HepG2 (cell line): Measurements from ENCODE around the gene GON4L. TPM values are rescaled to one million over a fixed set of nuclear protein-coding genes. Genes with fewer than 3 reads are reported as not detected.
A peak's percentile ranks its signal among the peaks of the same experiment; 100 is the strongest.
"Not testable (repeated sequence)": the region's sequence is repeated elsewhere in the genome, so short reads cannot be mapped to it uniquely, and the experiment has no call there.

ENCODE experiments used
- ATAC-seq: fragments of 200-7000 bp; cut with Tn5 transposase; 3 replicates; pipeline ENCODE4 v1.9.1; 2020; ENCODE audit warnings: mild to moderate bottlenecking, moderate library complexity
- BruUV-seq: library from RNA; stranded (reverse); fragments of 400-500 nt; replicated peaks from 2 replicates; lab custom pipeline; 2021; lab: Mats Ljungman, UMichigan
- CTCF ChIA-PET: fragments of 300-600 bp; formaldehyde crosslinking; extraction: SDS; loops from one replicate; lab custom pipeline; 2021; ENCODE audit warnings: low total read pairs, inconsistent platforms, low intra/inter-chr PET ratio; lab: Yijun Ruan, JAX
- POLR2A ChIA-PET: fragments of 350-600 bp; sonication (Branson Sonifier 250); formaldehyde crosslinking; loops from one replicate; lab custom pipeline; 2020; ENCODE audit warnings: antibody characterized with exemption, inconsistent platforms; lab: Yijun Ruan, JAX
- DNase-seq: peaks from one replicate; pipeline ENCODE4 v3.0.0-alpha.2; 2015; ENCODE audit warnings: low spot score
- FAIRE-seq: peaks from 3 replicates; lab custom pipeline; 2011; peaks lifted over from hg19 to GRCh38; lab: Jason Lieb, UNC
- H2AFZ ChIP-seq: one replicate; pipeline ENCODE4 v1.6.1; 2011; ENCODE audit warnings: low read length, inconsistent platforms
- H3K27ac ChIP-seq: fragments of 300-600 bp; 3 replicates; pipeline ENCODE4 v1.8.0; 2011; ENCODE audit warnings: mixed run types, mild to moderate bottlenecking, mixed read lengths, low read length, inconsistent platforms; ENCODE audit not compliant: insufficient read depth; ENCODE audit errors: extremely low read length
- H3K27me3 ChIP-seq, 2 experiments: fragments of 200-600 bp in 1 of 2; 2 replicates in 1 of 2; 3 replicates in 1 of 2; pipeline versions ENCODE4 v1.6.0 to v1.8.0; 2011; ENCODE audit warnings: low read length in 2 of 2, mild to moderate bottlenecking in 2 of 2, moderate library complexity in 2 of 2, inconsistent platforms in 1 of 2; ENCODE audit not compliant: insufficient read depth in 2 of 2, control insufficient read depth in 1 of 2
- H3K36me3 ChIP-seq, 2 experiments: fragments of 200-600 bp in 1 of 2; replicated peaks in 1 of 2; 2 replicates in 1 of 2; 3 replicates in 1 of 2; pipeline versions ENCODE4 v1.5.1 to v1.8.0; 2011; ENCODE audit warnings: low read length in 2 of 2, inconsistent platforms in 1 of 2; ENCODE audit not compliant: insufficient read depth in 2 of 2, control insufficient read depth in 1 of 2
- H3K4me1 ChIP-seq: 2 replicates; pipeline ENCODE4 v1.5.1; 2012; ENCODE audit warnings: low read length, inconsistent platforms; ENCODE audit not compliant: insufficient read depth
- H3K4me2 ChIP-seq: 2 replicates; pipeline ENCODE4 v1.6.0; 2011; ENCODE audit warnings: low read depth, low read length, inconsistent platforms
- H3K4me3 ChIP-seq, 3 experiments: fragments of 200-600 bp in 1 of 3; sonication (generic), shearing (Covaris generic) in 1 of 3; replicated peaks in 1 of 3; 2 replicates each; pipeline ENCODE4 v1.5.1; 2011 to 2016; ENCODE audit warnings: low read length in 3 of 3, inconsistent platforms in 2 of 3, low read depth in 2 of 3, mild to moderate bottlenecking in 2 of 3, control low read depth in 1 of 3, mixed read lengths in 1 of 3; ENCODE audit not compliant: insufficient read depth in 1 of 3
- H3K79me2 ChIP-seq: one replicate; pipeline ENCODE4 v1.6.1; 2011; ENCODE audit warnings: low read length, inconsistent platforms; ENCODE audit not compliant: insufficient read depth
- H3K9ac ChIP-seq: 2 replicates; pipeline ENCODE4 v1.6.0; 2011; ENCODE audit warnings: mild to moderate bottlenecking, low read depth, low read length, inconsistent platforms; ENCODE audit not compliant: insufficient read depth
- H3K9me3 ChIP-seq: 2 replicates; pipeline ENCODE4 v1.5.1; 2012; ENCODE audit warnings: mild to moderate bottlenecking, low read length
- H4K20me1 ChIP-seq: 2 replicates; pipeline ENCODE4 v1.6.0; 2011; ENCODE audit warnings: inconsistent platforms, mild to moderate bottlenecking, low read length, moderate library complexity; ENCODE audit not compliant: insufficient read depth
- ZNF121 ChIP-seq: sonication (generic); formaldehyde crosslinking; IDR thresholded peaks from 2 replicates; pipeline ENCODE4 v1.5.0; 2020; ENCODE audit warnings: mild to moderate bottlenecking, missing genetic modification reagents
- ZNF616 ChIP-seq: sonication (generic); formaldehyde crosslinking; IDR thresholded peaks from 2 replicates; pipeline ENCODE4 v1.5.0; 2020; ENCODE audit warnings: low read depth, mild to moderate bottlenecking, missing genetic modification reagents
- WGBS: methylation state at CpG from one replicate; pipeline ENCODE4 v1.1.6; 2017; ENCODE audit warnings: low lambda C conversion rate; 5-methylcytosine and 5-hydroxymethylcytosine counted together
- in situ Hi-C: cut with HindIII; loops from 2 replicates; pipeline ENCODE4 v1.10.0; 2017; ENCODE audit warnings: low pct_unique_long_range_greater_than_20kb; ENCODE audit not compliant: extremely low pct_ligation_motif_present
- intact Hi-C: fragments of 100-400 bp; cut with micrococcal nuclease; formaldehyde crosslinking; loops from one replicate; pipeline ENCODE4 v1.10.0; 2022; ENCODE audit not compliant: unreplicated experiment
- polyA plus RNA-seq, 8 experiments: library from polyadenylated mRNA; depleted of rRNA in 3 of 8; stranded (reverse) in 7 of 8; unstranded in 1 of 8; fragments of >200 nt; fragmentation: Illumina TruSeq in 4 of 8; extraction: Trizol in 4 of 8; gene quantifications; 2 replicates each; pipeline versions ENCODE4 v1.2.1 to v1.2.3, GENCODE V29; 2011 to 2016; ENCODE audit warnings: low read depth in 4 of 8, missing spikeins in 1 of 8, mixed read lengths in 1 of 8; ENCODE audit not compliant: insufficient read depth in 1 of 8
- total RNA-seq, 5 experiments: library from RNA; depleted of rRNA; stranded (reverse); fragments of >200 nt; fragmentation: Illumina TruSeq; extraction: Trizol; gene quantifications; 2 replicates each; pipeline ENCODE4 v1.2.3, GENCODE V29; 2016; ENCODE audit warnings: low read depth in 1 of 5
- TF ChIP-seq, protein P1 (sequence below): sonication (generic); formaldehyde crosslinking; IDR thresholded peaks from 2 replicates; pipeline ENCODE4 v1.8.1; 2022; ENCODE audit warnings: low read depth, mild to moderate bottlenecking, missing genetic modification reagents

The GON4L gene
- total and polyA plus RNA-seq, 2 of the 13 experiments (the other 11 are each of a cell fraction or from before 2014, with no cell fraction given) = 14.6 to 19.6 TPM

DNA sequence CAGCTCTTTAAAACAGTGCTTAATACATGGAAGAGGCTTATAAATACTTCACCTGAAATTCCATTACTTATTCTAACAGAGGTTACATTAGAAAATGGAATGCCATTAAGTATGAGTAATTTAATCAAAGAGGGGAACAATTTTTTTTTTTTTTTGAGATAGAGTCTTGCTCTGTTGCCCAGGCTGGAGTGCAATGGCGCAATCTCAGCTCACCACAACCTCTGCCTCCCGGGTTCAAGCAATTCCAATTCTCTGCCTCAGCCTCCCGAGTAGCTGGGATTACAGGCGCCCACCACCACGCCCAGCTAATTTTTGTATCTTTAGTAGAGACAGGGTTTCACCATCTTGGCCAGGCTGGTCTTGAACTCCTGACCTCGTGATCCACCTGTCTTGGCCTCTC is 38.6 kb upstream of the GON4L start:
- intact Hi-C loops = loop anchor here (10.0 kb wide), 1 partner anchor 1519 kb away; no protein-coding TSS in a partner anchor
- H4K20me1 ChIP-seq, H3K9me3 ChIP-seq, H3K4me2 ChIP-seq, H3K4me3 ChIP-seq, ATAC-seq, CTCF ChIA-PET, H2AFZ ChIP-seq, in situ Hi-C loops, POLR2A ChIA-PET, FAIRE-seq, H3K9ac ChIP-seq, DNase-seq, H3K79me2 ChIP-seq, H3K27ac ChIP-seq, BruUV-seq, H3K27me3 ChIP-seq: not testable (repeated sequence)
- 0 out of 2 replicates have a peak, but pooled peaks have one; percentile 38 for TF ChIP-seq ZNF121 (CRISPR knock-in tag)
- H3K4me1 ChIP-seq = peaks cover 25% of the 10 kb centered on the region
- WGBS = 94% methylated on average over 6 of the region's 6 CpGs
- peaks cover 8 to 11% of the 10 kb centered on the region in 2 experiments; a peak in 4 of 5 replicates for H3K36me3 ChIP-seq

GRCh38 chr1:155893389-155894142 is 36.6 kb upstream of the GON4L start:
- in situ Hi-C loops = no loop called here
- DNase-seq (peak; percentile 85), ATAC-seq (peak; percentile 85), FAIRE-seq (peak; percentile 65)
- H3K4me3 ChIP-seq = no peak overlapping the region
- H4K20me1 ChIP-seq = no peaks in the 10 kb centered on the region
- no peaks in the 10 kb centered on the region for H3K79me2 ChIP-seq
- H3K36me3 ChIP-seq = no peaks in the 10 kb centered on the region
- peaks cover 33% of the 10 kb centered on the region for H3K4me1 ChIP-seq
- H3K9me3 ChIP-seq = no peaks in the 10 kb centered on the region
- intact Hi-C loops = loop anchor here (10.0 kb wide), 1 partner anchor 1521 kb away; no protein-coding TSS in a partner anchor
- H3K27me3 ChIP-seq = no peaks in the 10 kb centered on the region
- no peak overlapping the region for H2AFZ ChIP-seq
- ChIA-PET CTCF (no interaction called here), POLR2A (interaction anchor here (0.8 to 1.7 kb wide), 3 partner anchors 18 to 41 kb away, joined by 4 to 12 read pairs (median 11); partner anchors contain the start of genes KHDC4, RIT1 and SYT11)
- H3K9ac ChIP-seq = peak overlapping the region; percentile 14; the same call in 1 of the 2 replicates
- BruUV-seq = TSS peak; percentile 91
- H3K4me2 ChIP-seq = peak overlapping the region; percentile 22
- WGBS = 22% methylated on average over 10 of the region's 10 CpGs
- peak overlapping the region; percentile 49 for H3K27ac ChIP-seq
- TF ChIP-seq, protein P1, sequence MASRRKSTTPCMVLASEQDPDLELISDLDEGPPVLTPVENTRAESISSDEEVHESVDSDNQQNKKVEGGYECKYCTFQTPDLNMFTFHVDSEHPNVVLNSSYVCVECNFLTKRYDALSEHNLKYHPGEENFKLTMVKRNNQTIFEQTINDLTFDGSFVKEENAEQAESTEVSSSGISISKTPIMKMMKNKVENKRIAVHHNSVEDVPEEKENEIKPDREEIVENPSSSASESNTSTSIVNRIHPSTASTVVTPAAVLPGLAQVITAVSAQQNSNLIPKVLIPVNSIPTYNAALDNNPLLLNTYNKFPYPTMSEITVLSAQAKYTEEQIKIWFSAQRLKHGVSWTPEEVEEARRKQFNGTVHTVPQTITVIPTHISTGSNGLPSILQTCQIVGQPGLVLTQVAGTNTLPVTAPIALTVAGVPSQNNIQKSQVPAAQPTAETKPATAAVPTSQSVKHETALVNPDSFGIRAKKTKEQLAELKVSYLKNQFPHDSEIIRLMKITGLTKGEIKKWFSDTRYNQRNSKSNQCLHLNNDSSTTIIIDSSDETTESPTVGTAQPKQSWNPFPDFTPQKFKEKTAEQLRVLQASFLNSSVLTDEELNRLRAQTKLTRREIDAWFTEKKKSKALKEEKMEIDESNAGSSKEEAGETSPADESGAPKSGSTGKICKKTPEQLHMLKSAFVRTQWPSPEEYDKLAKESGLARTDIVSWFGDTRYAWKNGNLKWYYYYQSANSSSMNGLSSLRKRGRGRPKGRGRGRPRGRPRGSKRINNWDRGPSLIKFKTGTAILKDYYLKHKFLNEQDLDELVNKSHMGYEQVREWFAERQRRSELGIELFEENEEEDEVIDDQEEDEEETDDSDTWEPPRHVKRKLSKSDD (CRISPR knock-in tag) = no peak
- TF ChIP-seq ZNF616 (CRISPR knock-in tag) = no peak
